A549 (cell line): ENCODE data around the gene SLC12A2. TPM values are rescaled to one million over a fixed set of nuclear protein-coding genes. Genes with fewer than 3 reads are reported as not detected.

Experiments used
- ATAC-seq, 2 experiments: fragments of 200-7000 bp in 1 of 2; fragments of >200 bp in 1 of 2; cut with Nextera tagmentation in 1 of 2; cut with Tn5 transposase in 1 of 2; 3 replicates each; pipeline versions ENCODE4 v1.8.0 to v1.9.1; 2018 to 2020; ENCODE audit warnings: mild to moderate bottlenecking in 1 of 2, moderate library complexity in 1 of 2
- CTCF ChIA-PET: fragments of 300-600 bp; sonication (Branson Sonifier 250); formaldehyde crosslinking; extraction: SDS; loops from one replicate; lab custom pipeline; 2021; ENCODE audit warnings: antibody characterized with exemption, inconsistent platforms; lab: Yijun Ruan, JAX
- POLR2A ChIA-PET: fragments of 350-600 bp; formaldehyde crosslinking; extraction: SDS; loops from one replicate; lab custom pipeline; 2021; ENCODE audit warnings: antibody characterized with exemption, inconsistent platforms; lab: Yijun Ruan, JAX
- DNase-seq, 2 experiments: peaks; one replicate each; pipeline versions ENCODE4 v3.0.0 to v3.0.0-alpha.2; 2011 to 2016; ENCODE audit warnings: low read depth in 1 of 2, low spot score in 1 of 2
- FAIRE-seq: peaks from 2 replicates; lab custom pipeline; 2011; peaks lifted over from hg19 to GRCh38; lab: Jason Lieb, UNC
- H3K27ac ChIP-seq, 2 experiments: fragments of >200 bp; sonication (Bioruptor Twin); formaldehyde crosslinking; 3 replicates each; pipeline ENCODE4 v1.5.1; 2016 to 2017
- H3K4me1 ChIP-seq: fragments of >200 bp; sonication (Bioruptor Twin); formaldehyde crosslinking; 3 replicates; pipeline ENCODE4 v1.6.1; 2016
- H3K4me2 ChIP-seq: fragments of >200 bp; sonication (Bioruptor Twin); formaldehyde crosslinking; 3 replicates; pipeline ENCODE4 v1.6.1; 2016
- H3K4me3 ChIP-seq: fragments of >200 bp; sonication (Bioruptor Twin); formaldehyde crosslinking; 3 replicates; pipeline ENCODE4 v1.5.1; 2016
- H3K9me3 ChIP-seq: fragments of >200 bp; sonication (Bioruptor Twin); formaldehyde crosslinking; 3 replicates; pipeline ENCODE4 v1.6.1; 2016
- CBX2 ChIP-seq: fragments of 200-600 bp; sonication (generic); IDR thresholded peaks from 2 replicates; pipeline ENCODE4 v1.6.1; 2016; ENCODE audit warnings: low read depth, mild to moderate bottlenecking, borderline replicate concordance
- CHD2 ChIP-seq: fragments of 150-350 bp; IDR thresholded peaks from 2 replicates; pipeline ENCODE4 v1.6.1; 2014; ENCODE audit warnings: low read length; ENCODE audit not compliant: partially characterized antibody
- CHD4 ChIP-seq: fragments of 200-600 bp; sonication (generic); IDR thresholded peaks from 2 replicates; pipeline ENCODE4 v1.6.1; 2016; ENCODE audit warnings: antibody characterized with exemption, mild to moderate bottlenecking, borderline replicate concordance
- EHF ChIP-seq: fragments of 250-450 bp; sonication (Bioruptor Pico); IDR thresholded peaks from 2 replicates; pipeline ENCODE4 v1.5.0; 2020; ENCODE audit warnings: mild to moderate bottlenecking
- HDAC2 ChIP-seq: fragments of 200-600 bp; sonication (generic); IDR thresholded peaks from 2 replicates; pipeline ENCODE4 v1.6.1; 2016
- HEYL ChIP-seq: fragments of 250-450 bp; sonication (Bioruptor Pico); IDR thresholded peaks from 2 replicates; pipeline ENCODE4 v1.8.0; 2021; ENCODE audit warnings: mild to moderate bottlenecking, moderate library complexity
- HOXA7 ChIP-seq: fragments of 250-450 bp; sonication (Bioruptor Pico); IDR thresholded peaks from 2 replicates; pipeline ENCODE4 v1.5.0; 2020; ENCODE audit warnings: mild to moderate bottlenecking, moderate library complexity
- HOXB5 ChIP-seq: fragments of 250-450 bp; sonication (Bioruptor Pico); IDR thresholded peaks from 2 replicates; pipeline ENCODE4 v1.5.0; 2020; ENCODE audit warnings: mild to moderate bottlenecking, moderate library complexity
- JUNB ChIP-seq: fragments of >200 bp; sonication (Bioruptor Twin); formaldehyde crosslinking; IDR thresholded peaks from 2 replicates; pipeline ENCODE4 v1.6.1; 2016
- KDM1A ChIP-seq: fragments of 200-600 bp; sonication (generic); IDR thresholded peaks from 2 replicates; pipeline ENCODE4 v1.6.1; 2016; ENCODE audit warnings: low read depth, mild to moderate bottlenecking
- MAFK ChIP-seq: fragments of 450-650 bp; IDR thresholded peaks from 2 replicates; pipeline ENCODE4 v1.6.1; 2014; ENCODE audit not compliant: partially characterized antibody
- MAZ ChIP-seq: fragments of 150-350 bp; IDR thresholded peaks from 2 replicates; pipeline ENCODE4 v1.6.1; 2014; ENCODE audit warnings: antibody characterized with exemption, low read depth, low read length, borderline replicate concordance
- POLR2A ChIP-seq: IDR thresholded peaks from 2 replicates; pipeline ENCODE4 v1.6.1; 2012; ENCODE audit warnings: mild to moderate bottlenecking, low read length
- RCOR1 ChIP-seq: fragments of 150-350 bp; IDR thresholded peaks from 2 replicates; pipeline ENCODE4 v1.6.1; 2014; ENCODE audit warnings: antibody characterized with exemption, low read length, low read depth
- SMC3 ChIP-seq: fragments of >200 bp; sonication (Bioruptor Twin); formaldehyde crosslinking; IDR thresholded peaks from 3 replicates; pipeline ENCODE4 v1.6.1; 2018; ENCODE audit warnings: inconsistent platforms
- ZSCAN20 ChIP-seq: fragments of 250-450 bp; sonication (Bioruptor Pico); IDR thresholded peaks from 2 replicates; pipeline ENCODE4 v1.8.0; 2022; ENCODE audit warnings: mild to moderate bottlenecking, moderate library complexity
- WGBS: methylation state at CpG from one replicate; pipeline ENCODE4 v1.1.6; 2017; ENCODE audit errors: missing lambda C conversion rate; 5-methylcytosine and 5-hydroxymethylcytosine counted together
- polyA plus RNA-seq, 4 experiments: library from polyadenylated mRNA; depleted of rRNA in 3 of 4; stranded (reverse); fragments of >200 nt; fragmentation: RNase III in 1 of 4; extraction: RNeasy Plus Mini Kit Qiagen cat#74134 plus additional on column Dnase treatment in 1 of 4; gene quantifications; 2 replicates in 3 of 4; 3 replicates in 1 of 4; pipeline ENCODE4 v1.2.3, GENCODE V29; 2011 to 2017
- TF ChIP-seq, protein P1 (sequence below): IDR thresholded peaks from 2 replicates; pipeline ENCODE4 v1.6.1; 2012; ENCODE audit warnings: low read depth, borderline replicate concordance
- TF ChIP-seq, protein P2 (sequence below): fragments of >200 bp; sonication (Bioruptor Twin); formaldehyde crosslinking; IDR thresholded peaks from 3 replicates; pipeline ENCODE4 v1.6.1; 2016
- TF ChIP-seq, protein P3 (sequence below): fragments of 200-600 bp; sonication (generic); IDR thresholded peaks from 2 replicates; pipeline ENCODE4 v1.6.1; 2016; ENCODE audit warnings: antibody characterized with exemption, mild to moderate bottlenecking, moderate library complexity
- TF ChIP-seq, protein P4 (sequence below): fragments of >200 bp; sonication (Bioruptor Twin); formaldehyde crosslinking; IDR thresholded peaks from 3 replicates; pipeline ENCODE4 v1.5.1; 2016

SLC12A2 gene
- polyA plus RNA-seq, 2 of the 4 experiments (the other 2 are of a cell fraction), result 17.1 to 99.9 TPM

- ChIA-PET CTCF (interaction anchor here (0.8 to 1.1 kb wide), 2 partner anchors 21 to 399 kb away, joined by 3 read pairs; no protein-coding TSS in a partner anchor), POLR2A (no interaction called here)
- ATAC-seq (peak in 1 of 2 experiments; percentile 35; a peak in 2 of 6 replicates), DNase-seq (no peak)
- H3K27ac ChIP-seq, result no peak overlapping the region
- H3K4me2 ChIP-seq, result no peak overlapping the region
- H3K9me3 ChIP-seq, result no peaks in the 10 kb centered on the region
- 87% methylated on average over 3 of the region's 3 CpGs for WGBS
- no peak for TF ChIP-seq HOXA7 (CRISPR knock-in tag)
- TF ChIP-seq JUNB, result no peak
- TF ChIP-seq, protein P1, sequence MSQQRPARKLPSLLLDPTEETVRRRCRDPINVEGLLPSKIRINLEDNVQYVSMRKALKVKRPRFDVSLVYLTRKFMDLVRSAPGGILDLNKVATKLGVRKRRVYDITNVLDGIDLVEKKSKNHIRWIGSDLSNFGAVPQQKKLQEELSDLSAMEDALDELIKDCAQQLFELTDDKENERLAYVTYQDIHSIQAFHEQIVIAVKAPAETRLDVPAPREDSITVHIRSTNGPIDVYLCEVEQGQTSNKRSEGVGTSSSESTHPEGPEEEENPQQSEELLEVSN, result no peak
- no peak for TF ChIP-seq POLR2A
- TF ChIP-seq, protein P2, sequence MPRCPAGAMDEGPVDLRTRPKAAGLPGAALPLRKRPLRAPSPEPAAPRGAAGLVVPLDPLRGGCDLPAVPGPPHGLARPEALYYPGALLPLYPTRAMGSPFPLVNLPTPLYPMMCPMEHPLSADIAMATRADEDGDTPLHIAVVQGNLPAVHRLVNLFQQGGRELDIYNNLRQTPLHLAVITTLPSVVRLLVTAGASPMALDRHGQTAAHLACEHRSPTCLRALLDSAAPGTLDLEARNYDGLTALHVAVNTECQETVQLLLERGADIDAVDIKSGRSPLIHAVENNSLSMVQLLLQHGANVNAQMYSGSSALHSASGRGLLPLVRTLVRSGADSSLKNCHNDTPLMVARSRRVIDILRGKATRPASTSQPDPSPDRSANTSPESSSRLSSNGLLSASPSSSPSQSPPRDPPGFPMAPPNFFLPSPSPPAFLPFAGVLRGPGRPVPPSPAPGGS, result no peak
- no peak for TF ChIP-seq KDM1A
- TF ChIP-seq, protein P3, sequence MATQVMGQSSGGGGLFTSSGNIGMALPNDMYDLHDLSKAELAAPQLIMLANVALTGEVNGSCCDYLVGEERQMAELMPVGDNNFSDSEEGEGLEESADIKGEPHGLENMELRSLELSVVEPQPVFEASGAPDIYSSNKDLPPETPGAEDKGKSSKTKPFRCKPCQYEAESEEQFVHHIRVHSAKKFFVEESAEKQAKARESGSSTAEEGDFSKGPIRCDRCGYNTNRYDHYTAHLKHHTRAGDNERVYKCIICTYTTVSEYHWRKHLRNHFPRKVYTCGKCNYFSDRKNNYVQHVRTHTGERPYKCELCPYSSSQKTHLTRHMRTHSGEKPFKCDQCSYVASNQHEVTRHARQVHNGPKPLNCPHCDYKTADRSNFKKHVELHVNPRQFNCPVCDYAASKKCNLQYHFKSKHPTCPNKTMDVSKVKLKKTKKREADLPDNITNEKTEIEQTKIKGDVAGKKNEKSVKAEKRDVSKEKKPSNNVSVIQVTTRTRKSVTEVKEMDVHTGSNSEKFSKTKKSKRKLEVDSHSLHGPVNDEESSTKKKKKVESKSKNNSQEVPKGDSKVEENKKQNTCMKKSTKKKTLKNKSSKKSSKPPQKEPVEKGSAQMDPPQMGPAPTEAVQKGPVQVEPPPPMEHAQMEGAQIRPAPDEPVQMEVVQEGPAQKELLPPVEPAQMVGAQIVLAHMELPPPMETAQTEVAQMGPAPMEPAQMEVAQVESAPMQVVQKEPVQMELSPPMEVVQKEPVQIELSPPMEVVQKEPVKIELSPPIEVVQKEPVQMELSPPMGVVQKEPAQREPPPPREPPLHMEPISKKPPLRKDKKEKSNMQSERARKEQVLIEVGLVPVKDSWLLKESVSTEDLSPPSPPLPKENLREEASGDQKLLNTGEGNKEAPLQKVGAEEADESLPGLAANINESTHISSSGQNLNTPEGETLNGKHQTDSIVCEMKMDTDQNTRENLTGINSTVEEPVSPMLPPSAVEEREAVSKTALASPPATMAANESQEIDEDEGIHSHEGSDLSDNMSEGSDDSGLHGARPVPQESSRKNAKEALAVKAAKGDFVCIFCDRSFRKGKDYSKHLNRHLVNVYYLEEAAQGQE, result no peak
- TF ChIP-seq MAFK, result no peak
- no peak for TF ChIP-seq CHD4
- no peak for TF ChIP-seq CBX2
- TF ChIP-seq CHD2, result no peak
- TF ChIP-seq RCOR1, result no peak
- TF ChIP-seq, protein P4, sequence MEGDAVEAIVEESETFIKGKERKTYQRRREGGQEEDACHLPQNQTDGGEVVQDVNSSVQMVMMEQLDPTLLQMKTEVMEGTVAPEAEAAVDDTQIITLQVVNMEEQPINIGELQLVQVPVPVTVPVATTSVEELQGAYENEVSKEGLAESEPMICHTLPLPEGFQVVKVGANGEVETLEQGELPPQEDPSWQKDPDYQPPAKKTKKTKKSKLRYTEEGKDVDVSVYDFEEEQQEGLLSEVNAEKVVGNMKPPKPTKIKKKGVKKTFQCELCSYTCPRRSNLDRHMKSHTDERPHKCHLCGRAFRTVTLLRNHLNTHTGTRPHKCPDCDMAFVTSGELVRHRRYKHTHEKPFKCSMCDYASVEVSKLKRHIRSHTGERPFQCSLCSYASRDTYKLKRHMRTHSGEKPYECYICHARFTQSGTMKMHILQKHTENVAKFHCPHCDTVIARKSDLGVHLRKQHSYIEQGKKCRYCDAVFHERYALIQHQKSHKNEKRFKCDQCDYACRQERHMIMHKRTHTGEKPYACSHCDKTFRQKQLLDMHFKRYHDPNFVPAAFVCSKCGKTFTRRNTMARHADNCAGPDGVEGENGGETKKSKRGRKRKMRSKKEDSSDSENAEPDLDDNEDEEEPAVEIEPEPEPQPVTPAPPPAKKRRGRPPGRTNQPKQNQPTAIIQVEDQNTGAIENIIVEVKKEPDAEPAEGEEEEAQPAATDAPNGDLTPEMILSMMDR, result no peak
- TF ChIP-seq ZSCAN20 (CRISPR knock-in tag), result no peak
- TF ChIP-seq MAZ, result no peak
- TF ChIP-seq HDAC2, result no peak
- TF ChIP-seq HOXB5 (CRISPR knock-in tag), result no peak
- TF ChIP-seq EHF, result no peak
- TF ChIP-seq SMC3, result no peak
- TF ChIP-seq, all 56 proteins: peak for 0
- no peak overlapping the region for H3K4me3 ChIP-seq
- peak; percentile 72 for FAIRE-seq
- H3K4me1 ChIP-seq, result no peaks in the 10 kb centered on the region
Observed at GRCh38 chr5:128156521-128156920, 73.0 kb downstream of the SLC12A2 start.

DNA sequence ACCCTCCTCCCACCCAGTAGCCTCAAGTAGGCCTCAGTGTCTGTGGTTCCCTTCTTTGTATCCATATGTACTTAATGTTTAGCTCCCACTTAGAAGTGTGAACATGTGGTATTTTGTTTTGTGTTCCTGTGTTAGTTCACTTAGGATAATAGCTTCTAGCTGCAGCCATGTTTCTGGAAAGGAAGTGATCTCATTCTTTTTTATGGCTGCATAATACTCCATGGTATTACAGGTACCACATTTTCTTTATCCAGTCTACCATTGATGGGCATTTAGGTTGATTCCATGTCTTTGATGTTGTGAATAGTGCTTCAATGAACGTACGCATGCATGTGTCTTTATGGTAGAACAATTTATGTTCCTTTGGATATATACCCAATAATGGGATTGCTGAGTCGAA, 74.8 kb downstream of the SLC12A2 start:
- DNase-seq (no peak), ATAC-seq (no peak), FAIRE-seq (no peak)
- 87% methylated on average over 3 of the region's 3 CpGs for WGBS
- no peak overlapping the region for H3K4me2 ChIP-seq
- TF ChIP-seq, protein P2, result no peak
- TF ChIP-seq HEYL (CRISPR knock-in tag), result no peak
- TF ChIP-seq, all 56 proteins: peak for 0
- POLR2A ChIA-PET, result no interaction called here
- CTCF ChIA-PET, result interaction anchor here (0.9 kb wide), 1 partner anchor 43 kb away, joined by 3 read pairs; no protein-coding TSS in a partner anchor
- Histone ChIP-seq H3K27ac (no peak overlapping the region), H3K9me3 (no peaks in the 10 kb centered on the region), H3K4me3 (no peak overlapping the region), H3K4me1 (no peaks in the 10 kb centered on the region)
